ENCODE data around the gene TMEM8B.

DNA sequence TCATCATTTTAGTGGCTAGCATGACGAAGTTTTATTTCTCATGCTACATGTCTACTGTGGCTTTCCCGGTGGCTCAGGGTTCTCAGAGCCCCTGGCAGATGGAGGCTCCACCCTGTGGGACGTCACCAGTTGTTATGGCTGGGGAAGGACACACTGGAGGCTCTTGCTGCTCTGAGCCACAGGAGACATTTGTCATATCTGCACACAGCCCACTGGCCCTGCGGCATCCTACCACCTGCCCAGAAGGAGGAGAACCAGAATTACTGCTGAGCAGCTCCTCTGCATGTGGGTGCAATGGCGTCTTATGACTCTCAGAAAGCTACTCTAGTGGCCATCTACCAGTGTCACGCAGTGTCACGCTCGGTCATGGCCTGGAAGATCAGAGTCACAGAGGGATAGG is 34.6 kb downstream of the TMEM8B start:
- TF ChIP-seq POLR2AphosphoS5 (IDR thresholded peaks at IDR 0.05; ENCODE audit: low read depth, low read length) (no peak), SIN3A (IDR thresholded peaks at IDR 0.05; ENCODE audit: borderline replicate concordance, insufficient read depth, low read length) (no peak), TAF1 (IDR thresholded peaks at IDR 0.05; ENCODE audit: borderline replicate concordance, insufficient read depth, low read length) (no peak)
- TF ChIP-seq, protein P1, sequence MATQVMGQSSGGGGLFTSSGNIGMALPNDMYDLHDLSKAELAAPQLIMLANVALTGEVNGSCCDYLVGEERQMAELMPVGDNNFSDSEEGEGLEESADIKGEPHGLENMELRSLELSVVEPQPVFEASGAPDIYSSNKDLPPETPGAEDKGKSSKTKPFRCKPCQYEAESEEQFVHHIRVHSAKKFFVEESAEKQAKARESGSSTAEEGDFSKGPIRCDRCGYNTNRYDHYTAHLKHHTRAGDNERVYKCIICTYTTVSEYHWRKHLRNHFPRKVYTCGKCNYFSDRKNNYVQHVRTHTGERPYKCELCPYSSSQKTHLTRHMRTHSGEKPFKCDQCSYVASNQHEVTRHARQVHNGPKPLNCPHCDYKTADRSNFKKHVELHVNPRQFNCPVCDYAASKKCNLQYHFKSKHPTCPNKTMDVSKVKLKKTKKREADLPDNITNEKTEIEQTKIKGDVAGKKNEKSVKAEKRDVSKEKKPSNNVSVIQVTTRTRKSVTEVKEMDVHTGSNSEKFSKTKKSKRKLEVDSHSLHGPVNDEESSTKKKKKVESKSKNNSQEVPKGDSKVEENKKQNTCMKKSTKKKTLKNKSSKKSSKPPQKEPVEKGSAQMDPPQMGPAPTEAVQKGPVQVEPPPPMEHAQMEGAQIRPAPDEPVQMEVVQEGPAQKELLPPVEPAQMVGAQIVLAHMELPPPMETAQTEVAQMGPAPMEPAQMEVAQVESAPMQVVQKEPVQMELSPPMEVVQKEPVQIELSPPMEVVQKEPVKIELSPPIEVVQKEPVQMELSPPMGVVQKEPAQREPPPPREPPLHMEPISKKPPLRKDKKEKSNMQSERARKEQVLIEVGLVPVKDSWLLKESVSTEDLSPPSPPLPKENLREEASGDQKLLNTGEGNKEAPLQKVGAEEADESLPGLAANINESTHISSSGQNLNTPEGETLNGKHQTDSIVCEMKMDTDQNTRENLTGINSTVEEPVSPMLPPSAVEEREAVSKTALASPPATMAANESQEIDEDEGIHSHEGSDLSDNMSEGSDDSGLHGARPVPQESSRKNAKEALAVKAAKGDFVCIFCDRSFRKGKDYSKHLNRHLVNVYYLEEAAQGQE (IDR thresholded peaks at IDR 0.05; ENCODE audit: insufficient read depth in 1 of 2, low read depth in 2 of 2, low read length in 2 of 2): no peak

Data from PFSK-1 (cell line).